SK-N-SH (cell line): ENCODE results near the gene LSM8. TPM values are rescaled to one million over a fixed set of nuclear protein-coding genes. Genes with fewer than 3 reads are reported as not detected.

Experiments used
- CTCF ChIA-PET: fragments of 300-600, 350-600 bp; formaldehyde crosslinking; extraction: SDS; loops from one replicate; lab custom pipeline; 2021; lab: Yijun Ruan, JAX
- POLR2A ChIA-PET: fragments of 350-600 bp; sonication (Branson Sonifier 250); formaldehyde crosslinking; extraction: SDS; loops from one replicate; lab custom pipeline; 2020; ENCODE audit warnings: antibody characterized with exemption, inconsistent platforms; lab: Yijun Ruan, JAX
- DNase-seq: peaks from one replicate; pipeline ENCODE4 v3.0.0; 2012
- H2AFZ ChIP-seq: fragments of 200-600 bp; sonication (generic); 2 replicates; pipeline ENCODE4 v1.8.1; 2016; ENCODE audit warnings: antibody characterized with exemption, mild to moderate bottlenecking, low read depth
- H3F3A ChIP-seq: fragments of 200-600 bp; sonication (generic); replicated peaks from 2 replicates; pipeline ENCODE3; 2016; ENCODE audit warnings: antibody characterized with exemption, mild to moderate bottlenecking; ENCODE audit not compliant: insufficient read depth
- H3K27ac ChIP-seq, 2 experiments: fragments of 200-500 bp in 1 of 2; fragments of 200-600 bp in 1 of 2; sonication (Bioruptor generic) in 1 of 2; sonication (generic), shearing (Covaris generic) in 1 of 2; 2 replicates each; pipeline versions ENCODE4 v1.5.1 to v1.6.1; 2014 to 2016; ENCODE audit warnings: low read depth in 2 of 2, inconsistent platforms in 1 of 2, low read length in 1 of 2, mild to moderate bottlenecking in 1 of 2, mixed read lengths in 1 of 2
- H3K27me3 ChIP-seq: fragments of 200-600 bp; sonication (generic), shearing (Covaris generic); 2 replicates; pipeline ENCODE4 v1.6.1; 2016; ENCODE audit warnings: mixed run types; ENCODE audit not compliant: insufficient read depth
- H3K36me3 ChIP-seq, 2 experiments: fragments of 200-500 bp in 1 of 2; fragments of 200-600 bp in 1 of 2; sonication (Bioruptor generic) in 1 of 2; sonication (generic) in 1 of 2; replicated peaks in 1 of 2; 2 replicates each; pipeline versions ENCODE3 to v1.5.1; 2014 to 2016; ENCODE audit warnings: low read length in 1 of 2, mild to moderate bottlenecking in 1 of 2; ENCODE audit not compliant: insufficient read depth in 2 of 2, control insufficient read depth in 1 of 2
- H3K4me1 ChIP-seq, 2 experiments: fragments of 200-500 bp in 1 of 2; fragments of 200-600 bp in 1 of 2; sonication (Bioruptor generic) in 1 of 2; sonication (generic), shearing (Covaris generic) in 1 of 2; 2 replicates each; pipeline versions ENCODE4 v1.5.1 to v1.6.1; 2014 to 2016; ENCODE audit warnings: low read depth in 1 of 2, low read length in 1 of 2, mixed run types in 1 of 2; ENCODE audit not compliant: insufficient read depth in 2 of 2, control insufficient read depth in 1 of 2
- H3K4me2 ChIP-seq: fragments of 200-600 bp; sonication (generic), shearing (Covaris generic); 2 replicates; pipeline ENCODE4 v1.6.1; 2017; ENCODE audit warnings: mixed run types
- H3K4me3 ChIP-seq, 2 experiments: fragments of 200-500 bp in 1 of 2; fragments of 200-600 bp in 1 of 2; sonication (Bioruptor generic) in 1 of 2; sonication (generic), shearing (Covaris generic) in 1 of 2; 2 replicates each; pipeline versions ENCODE4 v1.5.1 to v1.8.1; 2014 to 2016; ENCODE audit warnings: low read depth in 2 of 2, inconsistent platforms in 1 of 2, low read length in 1 of 2, mild to moderate bottlenecking in 1 of 2, mixed read lengths in 1 of 2, moderate library complexity in 1 of 2
- H3K79me2 ChIP-seq: fragments of 200-600 bp; sonication (generic); 2 replicates; pipeline ENCODE4 v1.8.1; 2017; ENCODE audit warnings: mild to moderate bottlenecking; ENCODE audit not compliant: insufficient read depth
- H3K9ac ChIP-seq: fragments of 200-600 bp; sonication (generic); 2 replicates; pipeline ENCODE4 v1.6.1; 2017; ENCODE audit warnings: mixed run types
- H3K9me2 ChIP-seq: fragments of 200-600 bp; sonication (generic); 2 replicates; pipeline ENCODE4 v1.6.1; 2017; ENCODE audit warnings: mixed run types
- H3K9me3 ChIP-seq: fragments of 200-600 bp; sonication (generic); 2 replicates; pipeline ENCODE4 v1.6.1; 2017; ENCODE audit warnings: mixed run types, mild to moderate bottlenecking, moderate library complexity
- H4K20me1 ChIP-seq: fragments of 200-600 bp; sonication (generic); 2 replicates; pipeline ENCODE4 v1.6.1; 2017; ENCODE audit warnings: mild to moderate bottlenecking, mixed run types; ENCODE audit not compliant: insufficient read depth
- ELF1 ChIP-seq: IDR thresholded peaks from 2 replicates; pipeline ENCODE4 v1.4.0; 2012
- EP300 ChIP-seq, 2 experiments: IDR thresholded peaks; 2 replicates each; pipeline versions ENCODE4 v1.4.0 to v1.6.1; 2012; ENCODE audit warnings: borderline replicate concordance in 1 of 2, low read depth in 1 of 2, low read length in 1 of 2
- FOSL2 ChIP-seq: IDR thresholded peaks from 2 replicates; pipeline ENCODE4 v1.4.0; 2012; ENCODE audit warnings: low read depth, mild to moderate bottlenecking, moderate library complexity, borderline replicate concordance
- FOXJ3 ChIP-seq: sonication (generic); formaldehyde crosslinking; IDR thresholded peaks from 2 replicates; pipeline ENCODE4 v1.5.1; 2020; ENCODE audit warnings: mild to moderate bottlenecking, missing genetic modification reagents
- FOXM1 ChIP-seq: IDR thresholded peaks from 2 replicates; pipeline ENCODE4 v1.4.0; 2012; ENCODE audit warnings: low read depth, mild to moderate bottlenecking
- GABPA ChIP-seq: IDR thresholded peaks from 2 replicates; pipeline ENCODE4 v1.4.0; 2012; ENCODE audit warnings: low read depth, mild to moderate bottlenecking
- MEF2A ChIP-seq: IDR thresholded peaks from 2 replicates; pipeline ENCODE4 v1.4.0; 2012; ENCODE audit warnings: low read depth, borderline replicate concordance
- NFIC ChIP-seq: IDR thresholded peaks from 2 replicates; pipeline ENCODE4 v1.4.0; 2012; ENCODE audit warnings: borderline replicate concordance
- SIN3A ChIP-seq: IDR thresholded peaks from 2 replicates; pipeline ENCODE4 v1.6.1; 2012; ENCODE audit warnings: low read depth, mild to moderate bottlenecking, low read length, moderate library complexity, borderline replicate concordance
- SMC3 ChIP-seq: IDR thresholded peaks from 2 replicates; pipeline ENCODE4 v1.6.1; 2012; ENCODE audit warnings: low read depth, low read length, improper control_type of control experiment
- TCF12 ChIP-seq: IDR thresholded peaks from 2 replicates; pipeline ENCODE4 v1.4.0; 2012
- TEAD4 ChIP-seq: IDR thresholded peaks from 2 replicates; pipeline ENCODE4 v1.4.0; 2012; ENCODE audit warnings: mild to moderate bottlenecking, borderline replicate concordance; ENCODE audit not compliant: insufficient read depth
- WGBS: methylation state at CpG from one replicate; pipeline ENCODE4 v1.1.6; 2017; ENCODE audit warnings: low lambda C conversion rate; 5-methylcytosine and 5-hydroxymethylcytosine counted together
- polyA plus RNA-seq, 3 experiments: library from polyadenylated mRNA; depleted of rRNA; stranded (reverse); fragments of >200 nt; gene quantifications; 2 replicates each; pipeline ENCODE4 v1.2.3, GENCODE V29; 2012
- TF ChIP-seq, protein P1 (sequence below): fragments of 200-600 bp; sonication (generic); IDR thresholded peaks from 2 replicates; pipeline ENCODE4 v1.6.1; 2017; ENCODE audit warnings: antibody characterized with exemption, mild to moderate bottlenecking, moderate library complexity
- TF ChIP-seq, protein P2 (sequence below): IDR thresholded peaks from 2 replicates; pipeline ENCODE4; 2012
- TF ChIP-seq, protein P3 (sequence below): IDR thresholded peaks from 2 replicates; pipeline ENCODE4 v1.4.0; 2012; ENCODE audit warnings: low read depth
- TF ChIP-seq, protein P4 (sequence below): fragments of 150-350 bp; IDR thresholded peaks from 2 replicates; pipeline ENCODE4 v1.6.1; 2017; ENCODE audit warnings: antibody characterized with exemption, low read length, low read depth, borderline replicate concordance
- TF ChIP-seq, protein P5 (sequence below): IDR thresholded peaks from 2 replicates; pipeline ENCODE4 v1.6.1; 2012; ENCODE audit warnings: mild to moderate bottlenecking, low read depth, low read length, moderate library complexity

The LSM8 gene
- polyA plus RNA-seq, 1 of the 3 experiments (the other 2 are of a cell fraction): 52.8 TPM

DNA sequence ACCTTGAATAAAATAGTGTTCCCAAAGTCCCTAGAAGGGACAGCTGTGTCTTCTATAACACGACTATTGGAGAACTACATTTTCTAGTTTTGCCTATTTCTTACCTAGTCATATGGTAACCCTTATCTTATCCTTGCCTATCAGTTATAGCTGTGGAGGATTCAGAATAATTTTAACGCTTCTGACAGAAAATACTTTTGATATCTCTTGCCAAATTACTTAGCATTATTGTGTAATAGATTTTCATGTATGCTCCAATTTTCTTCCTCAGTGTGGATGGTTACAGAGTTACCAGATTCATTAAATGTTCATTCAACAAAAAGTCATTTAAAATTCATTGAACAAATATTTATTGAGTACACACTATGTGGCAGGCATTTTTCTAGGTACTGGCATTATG is 34.6 kb upstream of the LSM8 start:
- CTCF ChIA-PET: no interaction called here
- TF ChIP-seq FOXJ3 (CRISPR knock-in tag) (no peak), SIN3A (no peak), EP300 (IDR thresholded peaks at IDR 0.05; ENCODE audit: borderline replicate concordance in 1 of 2, low read depth in 1 of 2, low read length in 1 of 2) (no peak), ELF1 (no peak), SMC3 (no peak)
- TF ChIP-seq, protein P1, sequence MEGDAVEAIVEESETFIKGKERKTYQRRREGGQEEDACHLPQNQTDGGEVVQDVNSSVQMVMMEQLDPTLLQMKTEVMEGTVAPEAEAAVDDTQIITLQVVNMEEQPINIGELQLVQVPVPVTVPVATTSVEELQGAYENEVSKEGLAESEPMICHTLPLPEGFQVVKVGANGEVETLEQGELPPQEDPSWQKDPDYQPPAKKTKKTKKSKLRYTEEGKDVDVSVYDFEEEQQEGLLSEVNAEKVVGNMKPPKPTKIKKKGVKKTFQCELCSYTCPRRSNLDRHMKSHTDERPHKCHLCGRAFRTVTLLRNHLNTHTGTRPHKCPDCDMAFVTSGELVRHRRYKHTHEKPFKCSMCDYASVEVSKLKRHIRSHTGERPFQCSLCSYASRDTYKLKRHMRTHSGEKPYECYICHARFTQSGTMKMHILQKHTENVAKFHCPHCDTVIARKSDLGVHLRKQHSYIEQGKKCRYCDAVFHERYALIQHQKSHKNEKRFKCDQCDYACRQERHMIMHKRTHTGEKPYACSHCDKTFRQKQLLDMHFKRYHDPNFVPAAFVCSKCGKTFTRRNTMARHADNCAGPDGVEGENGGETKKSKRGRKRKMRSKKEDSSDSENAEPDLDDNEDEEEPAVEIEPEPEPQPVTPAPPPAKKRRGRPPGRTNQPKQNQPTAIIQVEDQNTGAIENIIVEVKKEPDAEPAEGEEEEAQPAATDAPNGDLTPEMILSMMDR: no peak
- TF ChIP-seq, all 33 proteins: peak for 0
- Histone ChIP-seq H2AFZ (no peak overlapping the region), H3K79me2 (no peaks in the 10 kb centered on the region), H3F3A (no peaks in the 10 kb centered on the region), H3K9ac (no peak overlapping the region), H3K27ac (no peak overlapping the region), H3K4me1 (no peaks in the 10 kb centered on the region), H3K27me3 (no peaks in the 10 kb centered on the region), H3K4me3 (no peak overlapping the region), H3K9me2 (no peaks in the 10 kb centered on the region), H3K4me2 (no peak overlapping the region), H3K36me3 (no peaks in the 10 kb centered on the region), H4K20me1 (no peaks in the 10 kb centered on the region), H3K9me3 (no peaks in the 10 kb centered on the region)
- 2% methylated on average over 2 of the region's 2 CpGs for WGBS
- no peak for DNase-seq
- POLR2A ChIA-PET: no interaction called here

DNA sequence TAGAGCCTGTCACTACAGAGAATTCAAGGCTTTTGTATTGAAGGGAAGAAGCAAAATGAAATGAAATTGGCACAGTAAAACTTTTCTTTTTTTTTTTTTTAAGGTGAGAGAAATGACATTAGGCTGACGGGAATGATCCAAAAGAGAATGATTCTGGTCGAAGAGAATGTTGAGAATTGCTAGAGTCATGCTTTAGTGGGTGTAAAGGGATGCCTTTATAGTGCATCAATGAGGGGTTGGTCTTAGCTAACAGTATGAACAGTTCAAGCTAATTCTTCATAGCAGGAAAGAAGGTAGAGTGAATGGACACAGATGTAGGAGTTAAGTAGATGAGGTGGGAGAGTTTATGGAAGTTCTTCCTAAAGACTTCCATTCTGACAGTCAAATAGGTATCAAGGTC is 32.3 kb upstream of the LSM8 start:
- Histone ChIP-seq H3K4me2 (no peak overlapping the region), H2AFZ (no peak overlapping the region), H3F3A (no peaks in the 10 kb centered on the region), H3K4me3 (no peak overlapping the region), H3K9ac (no peak overlapping the region), H3K9me3 (no peaks in the 10 kb centered on the region), H3K27ac (no peak overlapping the region), H3K4me1 (no peaks in the 10 kb centered on the region), H4K20me1 (no peaks in the 10 kb centered on the region), H3K27me3 (no peaks in the 10 kb centered on the region), H3K79me2 (no peaks in the 10 kb centered on the region), H3K9me2 (no peaks in the 10 kb centered on the region), H3K36me3 (no peaks in the 10 kb centered on the region)
- TF ChIP-seq MEF2A (no peak), NFIC (no peak), TEAD4 (no peak), FOXM1 (no peak), EP300 (IDR thresholded peaks at IDR 0.05; ENCODE audit: borderline replicate concordance in 1 of 2, low read depth in 1 of 2, low read length in 1 of 2) (no peak), FOSL2 (no peak), GABPA (no peak), SMC3 (no peak), TCF12 (no peak)
- TF ChIP-seq, protein P2, sequence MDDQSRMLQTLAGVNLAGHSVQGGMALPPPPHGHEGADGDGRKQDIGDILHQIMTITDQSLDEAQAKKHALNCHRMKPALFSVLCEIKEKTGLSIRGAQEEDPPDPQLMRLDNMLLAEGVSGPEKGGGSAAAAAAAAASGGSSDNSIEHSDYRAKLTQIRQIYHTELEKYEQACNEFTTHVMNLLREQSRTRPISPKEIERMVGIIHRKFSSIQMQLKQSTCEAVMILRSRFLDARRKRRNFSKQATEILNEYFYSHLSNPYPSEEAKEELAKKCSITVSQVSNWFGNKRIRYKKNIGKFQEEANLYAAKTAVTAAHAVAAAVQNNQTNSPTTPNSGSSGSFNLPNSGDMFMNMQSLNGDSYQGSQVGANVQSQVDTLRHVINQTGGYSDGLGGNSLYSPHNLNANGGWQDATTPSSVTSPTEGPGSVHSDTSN: no peak
- TF ChIP-seq, protein P3, sequence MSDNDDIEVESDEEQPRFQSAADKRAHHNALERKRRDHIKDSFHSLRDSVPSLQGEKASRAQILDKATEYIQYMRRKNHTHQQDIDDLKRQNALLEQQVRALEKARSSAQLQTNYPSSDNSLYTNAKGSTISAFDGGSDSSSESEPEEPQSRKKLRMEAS: no peak
- TF ChIP-seq, protein P4, sequence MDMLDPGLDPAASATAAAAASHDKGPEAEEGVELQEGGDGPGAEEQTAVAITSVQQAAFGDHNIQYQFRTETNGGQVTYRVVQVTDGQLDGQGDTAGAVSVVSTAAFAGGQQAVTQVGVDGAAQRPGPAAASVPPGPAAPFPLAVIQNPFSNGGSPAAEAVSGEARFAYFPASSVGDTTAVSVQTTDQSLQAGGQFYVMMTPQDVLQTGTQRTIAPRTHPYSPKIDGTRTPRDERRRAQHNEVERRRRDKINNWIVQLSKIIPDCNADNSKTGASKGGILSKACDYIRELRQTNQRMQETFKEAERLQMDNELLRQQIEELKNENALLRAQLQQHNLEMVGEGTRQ: no peak
- TF ChIP-seq, protein P5, sequence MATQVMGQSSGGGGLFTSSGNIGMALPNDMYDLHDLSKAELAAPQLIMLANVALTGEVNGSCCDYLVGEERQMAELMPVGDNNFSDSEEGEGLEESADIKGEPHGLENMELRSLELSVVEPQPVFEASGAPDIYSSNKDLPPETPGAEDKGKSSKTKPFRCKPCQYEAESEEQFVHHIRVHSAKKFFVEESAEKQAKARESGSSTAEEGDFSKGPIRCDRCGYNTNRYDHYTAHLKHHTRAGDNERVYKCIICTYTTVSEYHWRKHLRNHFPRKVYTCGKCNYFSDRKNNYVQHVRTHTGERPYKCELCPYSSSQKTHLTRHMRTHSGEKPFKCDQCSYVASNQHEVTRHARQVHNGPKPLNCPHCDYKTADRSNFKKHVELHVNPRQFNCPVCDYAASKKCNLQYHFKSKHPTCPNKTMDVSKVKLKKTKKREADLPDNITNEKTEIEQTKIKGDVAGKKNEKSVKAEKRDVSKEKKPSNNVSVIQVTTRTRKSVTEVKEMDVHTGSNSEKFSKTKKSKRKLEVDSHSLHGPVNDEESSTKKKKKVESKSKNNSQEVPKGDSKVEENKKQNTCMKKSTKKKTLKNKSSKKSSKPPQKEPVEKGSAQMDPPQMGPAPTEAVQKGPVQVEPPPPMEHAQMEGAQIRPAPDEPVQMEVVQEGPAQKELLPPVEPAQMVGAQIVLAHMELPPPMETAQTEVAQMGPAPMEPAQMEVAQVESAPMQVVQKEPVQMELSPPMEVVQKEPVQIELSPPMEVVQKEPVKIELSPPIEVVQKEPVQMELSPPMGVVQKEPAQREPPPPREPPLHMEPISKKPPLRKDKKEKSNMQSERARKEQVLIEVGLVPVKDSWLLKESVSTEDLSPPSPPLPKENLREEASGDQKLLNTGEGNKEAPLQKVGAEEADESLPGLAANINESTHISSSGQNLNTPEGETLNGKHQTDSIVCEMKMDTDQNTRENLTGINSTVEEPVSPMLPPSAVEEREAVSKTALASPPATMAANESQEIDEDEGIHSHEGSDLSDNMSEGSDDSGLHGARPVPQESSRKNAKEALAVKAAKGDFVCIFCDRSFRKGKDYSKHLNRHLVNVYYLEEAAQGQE: no peak
- POLR2A ChIA-PET: no interaction called here
- CTCF ChIA-PET: interaction anchor here (1.1 to 1.6 kb wide), 3 partner anchors 10 to 44 kb away, joined by 4 to 6 read pairs (median 4); no protein-coding TSS in a partner anchor
- DNase-seq: no peak
- 3% methylated on average over 2 of the region's 2 CpGs for WGBS
